Measurements from ENCODE around the gene LY6G5B. TPM values are rescaled to one million over a fixed set of nuclear protein-coding genes. Genes with fewer than 3 reads are reported as not detected.

The LY6G5B gene
- total and polyA plus RNA-seq, 2 donors (not counting 1 experiment from before 2014, with no cell fraction given) = 2.0 to 2.8 TPM

DNA sequence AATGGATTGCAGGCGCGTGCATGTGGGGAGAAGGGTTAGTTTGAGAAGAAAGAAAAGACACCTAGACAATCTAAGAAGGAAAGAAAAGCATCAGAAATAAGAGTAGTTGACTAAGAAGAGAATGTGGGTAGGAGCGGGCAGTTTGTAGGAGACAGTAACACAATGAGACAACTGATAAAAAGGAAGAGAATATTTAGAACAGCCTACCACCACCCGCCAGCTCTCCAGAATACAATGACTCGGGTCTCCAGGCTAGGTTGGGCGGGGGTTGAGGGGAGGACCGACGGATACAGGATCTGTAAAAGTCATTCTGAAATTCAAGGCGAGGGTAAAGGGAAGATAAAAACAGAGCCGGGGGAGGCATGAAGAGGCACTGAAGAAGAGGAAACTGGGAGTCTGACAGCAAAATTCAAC, 32.6 kb downstream of the LY6G5B start:
- peak overlapping the region; percentile 96 for H3K9ac ChIP-seq (ENCODE audit: insufficient read depth, low read length)
- H3K4me3 ChIP-seq (replicated peaks in 1 of 4; ENCODE audit: control extremely low read depth in 1 of 4, insufficient read depth in 1 of 4, low read depth in 3 of 4, low read length in 4 of 4) = peak overlapping the region; percentile 76 to 93 (median 82)
- no peaks in the 10 kb centered on the region for H3K36me3 ChIP-seq (ENCODE audit: control insufficient read depth, insufficient read depth, low read length)
- no peak for TF ChIP-seq EZH2 (IDR thresholded peaks at IDR 0.05; ENCODE audit: low read length, missing control alignments)
- TF ChIP-seq, protein P1, sequence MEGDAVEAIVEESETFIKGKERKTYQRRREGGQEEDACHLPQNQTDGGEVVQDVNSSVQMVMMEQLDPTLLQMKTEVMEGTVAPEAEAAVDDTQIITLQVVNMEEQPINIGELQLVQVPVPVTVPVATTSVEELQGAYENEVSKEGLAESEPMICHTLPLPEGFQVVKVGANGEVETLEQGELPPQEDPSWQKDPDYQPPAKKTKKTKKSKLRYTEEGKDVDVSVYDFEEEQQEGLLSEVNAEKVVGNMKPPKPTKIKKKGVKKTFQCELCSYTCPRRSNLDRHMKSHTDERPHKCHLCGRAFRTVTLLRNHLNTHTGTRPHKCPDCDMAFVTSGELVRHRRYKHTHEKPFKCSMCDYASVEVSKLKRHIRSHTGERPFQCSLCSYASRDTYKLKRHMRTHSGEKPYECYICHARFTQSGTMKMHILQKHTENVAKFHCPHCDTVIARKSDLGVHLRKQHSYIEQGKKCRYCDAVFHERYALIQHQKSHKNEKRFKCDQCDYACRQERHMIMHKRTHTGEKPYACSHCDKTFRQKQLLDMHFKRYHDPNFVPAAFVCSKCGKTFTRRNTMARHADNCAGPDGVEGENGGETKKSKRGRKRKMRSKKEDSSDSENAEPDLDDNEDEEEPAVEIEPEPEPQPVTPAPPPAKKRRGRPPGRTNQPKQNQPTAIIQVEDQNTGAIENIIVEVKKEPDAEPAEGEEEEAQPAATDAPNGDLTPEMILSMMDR (conservative IDR thresholded peaks at IDR 0.05 in 1 of 2, IDR thresholded peaks at IDR 0.05 in 1 of 2; ENCODE audit: low read depth in 1 of 2, low read length in 2 of 2) = no peak
- peaks cover 8% of the 10 kb centered on the region for H3K4me1 ChIP-seq (ENCODE audit: control insufficient read depth, extremely low read depth, insufficient read depth, low read length)
- H3K27me3 ChIP-seq (ENCODE audit: control insufficient read depth, insufficient read depth, low read length) = no peaks in the 10 kb centered on the region
- no peaks in the 10 kb centered on the region for H4K20me1 ChIP-seq (ENCODE audit: control insufficient read depth, extremely low read depth, insufficient read depth, low read length)
- DNase-seq (ENCODE audit: low read depth in 2 of 2) = peak in 1 of 2 donors; percentile 26
- H3K79me2 ChIP-seq (ENCODE audit: control insufficient read depth, insufficient read depth, low read length) = peaks cover 22% of the 10 kb centered on the region
- H3K9me3 ChIP-seq (ENCODE audit: control insufficient read depth, insufficient read depth, low read depth, low read length) = no peaks in the 10 kb centered on the region
- H3K4me2 ChIP-seq (ENCODE audit: extremely low read depth, insufficient read depth, low read length) = peak overlapping the region; percentile 98
- peak overlapping the region; percentile 77 for H2AFZ ChIP-seq (ENCODE audit: low read length)
- peak overlapping the region; percentile 98 for H3K27ac ChIP-seq (ENCODE audit: insufficient read depth, low read length)

- Histone ChIP-seq H2AFZ (ENCODE audit: low read length) (peak within 1 kb of the TSS; percentile 93), H3K79me2 (ENCODE audit: control insufficient read depth, insufficient read depth, low read length) (peaks cover 22% of the 10 kb centered on the region), H3K9ac (ENCODE audit: insufficient read depth, low read length) (peak within 1 kb of the TSS; percentile 96), H3K27me3 (ENCODE audit: control insufficient read depth, insufficient read depth, low read length) (no peaks in the 10 kb centered on the region), H3K4me2 (ENCODE audit: extremely low read depth, insufficient read depth, low read length) (peak within 1 kb of the TSS; percentile 98), H3K4me1 (ENCODE audit: control insufficient read depth, extremely low read depth, insufficient read depth, low read length) (peaks cover 8% of the 10 kb centered on the region), H3K4me3 (replicated peaks in 1 of 4; ENCODE audit: control extremely low read depth in 1 of 4, insufficient read depth in 1 of 4, low read depth in 3 of 4, low read length in 4 of 4) (peak within 1 kb of the TSS; percentile 76 to 93 (median 82)), H3K27ac (ENCODE audit: insufficient read depth, low read length) (peak within 1 kb of the TSS; percentile 98), H4K20me1 (ENCODE audit: control insufficient read depth, extremely low read depth, insufficient read depth, low read length) (no peaks in the 10 kb centered on the region), H3K36me3 (ENCODE audit: control insufficient read depth, insufficient read depth, low read length) (no peaks in the 10 kb centered on the region), H3K9me3 (ENCODE audit: control insufficient read depth, insufficient read depth, low read depth, low read length) (no peaks in the 10 kb centered on the region)
- TF ChIP-seq EZH2 (IDR thresholded peaks at IDR 0.05; ENCODE audit: low read length, missing control alignments) = no peak
- TF ChIP-seq, protein P1 (conservative IDR thresholded peaks at IDR 0.05 in 1 of 2, IDR thresholded peaks at IDR 0.05 in 1 of 2; ENCODE audit: low read depth in 1 of 2, low read length in 2 of 2) = no peak
- peak; percentile 98 to 99 for DNase-seq (ENCODE audit: low read depth in 2 of 2)
Observed at GRCh38 chr6:31702819-31703716, 33.3 kb downstream of the LY6G5B start, which contains the start of gene ABHD16A. Gene ABHD16A (minus strand): TSS chr6:31703324. CDS start chr6:31703281, 43 bp downstream.

GRCh38 chr6:31705931-31706330, 36.2 kb downstream of the LY6G5B start:
- no peaks in the 10 kb centered on the region for H3K36me3 ChIP-seq (ENCODE audit: control insufficient read depth, insufficient read depth, low read length)
- peaks cover 5% of the 10 kb centered on the region for H3K27me3 ChIP-seq (ENCODE audit: control insufficient read depth, insufficient read depth, low read length)
- peaks cover 18% of the 10 kb centered on the region for H3K79me2 ChIP-seq (ENCODE audit: control insufficient read depth, insufficient read depth, low read length)
- no peaks in the 10 kb centered on the region for H4K20me1 ChIP-seq (ENCODE audit: control insufficient read depth, extremely low read depth, insufficient read depth, low read length)
- no peak overlapping the region for H3K9ac ChIP-seq (ENCODE audit: insufficient read depth, low read length)
- TF ChIP-seq, protein P1 (conservative IDR thresholded peaks at IDR 0.05 in 1 of 2, IDR thresholded peaks at IDR 0.05 in 1 of 2; ENCODE audit: low read depth in 1 of 2, low read length in 2 of 2) = no peak
- no peak for TF ChIP-seq EZH2 (IDR thresholded peaks at IDR 0.05; ENCODE audit: low read length, missing control alignments)
- no peak overlapping the region for H3K4me3 ChIP-seq (replicated peaks in 1 of 4; ENCODE audit: control extremely low read depth in 1 of 4, insufficient read depth in 1 of 4, low read depth in 3 of 4, low read length in 4 of 4)
- H3K4me1 ChIP-seq (ENCODE audit: control insufficient read depth, extremely low read depth, insufficient read depth, low read length) = peaks cover 8% of the 10 kb centered on the region
- no peak for DNase-seq (ENCODE audit: low read depth in 2 of 2)
- no peak overlapping the region for H3K27ac ChIP-seq (ENCODE audit: insufficient read depth, low read length)
- H3K9me3 ChIP-seq (ENCODE audit: control insufficient read depth, insufficient read depth, low read depth, low read length) = no peaks in the 10 kb centered on the region
- no peak overlapping the region for H2AFZ ChIP-seq (ENCODE audit: low read length)
- no peak overlapping the region for H3K4me2 ChIP-seq (ENCODE audit: extremely low read depth, insufficient read depth, low read length)
